GM20000 (cell line): Measurements from ENCODE around the gene APCS.

Experiments used
- DNase-seq: peaks from one replicate; pipeline ENCODE4 v3.0.0; 2012; ENCODE audit warnings: low spot score
- TF ChIP-seq, protein P1 (sequence below): IDR thresholded peaks from 2 replicates; pipeline ENCODE4 v1.5.1; 2012; ENCODE audit warnings: mild to moderate bottlenecking, control low read depth; ENCODE audit errors: extremely low read depth, missing control alignments

Gene APCS

DNA sequence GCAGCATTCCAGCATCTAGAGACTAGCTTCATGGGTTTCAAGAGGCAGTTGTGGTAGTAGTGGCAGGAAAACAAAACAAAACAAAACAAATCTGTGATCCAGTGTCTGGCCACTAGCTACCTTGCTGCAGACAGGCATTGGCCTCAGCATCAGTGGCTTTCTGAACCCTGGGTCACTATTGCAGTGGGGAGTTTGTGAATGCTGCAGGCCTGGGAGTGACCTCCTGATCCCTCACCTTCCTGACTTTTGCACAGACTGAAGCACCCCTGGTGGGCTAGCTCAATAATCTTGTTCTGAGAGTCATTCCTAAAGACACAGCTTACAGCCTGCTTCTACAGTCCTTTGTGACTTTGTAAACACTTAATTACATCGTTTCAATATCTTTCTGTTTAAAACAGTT is 24.9 kb upstream of the APCS start:
- TF ChIP-seq, protein P1, sequence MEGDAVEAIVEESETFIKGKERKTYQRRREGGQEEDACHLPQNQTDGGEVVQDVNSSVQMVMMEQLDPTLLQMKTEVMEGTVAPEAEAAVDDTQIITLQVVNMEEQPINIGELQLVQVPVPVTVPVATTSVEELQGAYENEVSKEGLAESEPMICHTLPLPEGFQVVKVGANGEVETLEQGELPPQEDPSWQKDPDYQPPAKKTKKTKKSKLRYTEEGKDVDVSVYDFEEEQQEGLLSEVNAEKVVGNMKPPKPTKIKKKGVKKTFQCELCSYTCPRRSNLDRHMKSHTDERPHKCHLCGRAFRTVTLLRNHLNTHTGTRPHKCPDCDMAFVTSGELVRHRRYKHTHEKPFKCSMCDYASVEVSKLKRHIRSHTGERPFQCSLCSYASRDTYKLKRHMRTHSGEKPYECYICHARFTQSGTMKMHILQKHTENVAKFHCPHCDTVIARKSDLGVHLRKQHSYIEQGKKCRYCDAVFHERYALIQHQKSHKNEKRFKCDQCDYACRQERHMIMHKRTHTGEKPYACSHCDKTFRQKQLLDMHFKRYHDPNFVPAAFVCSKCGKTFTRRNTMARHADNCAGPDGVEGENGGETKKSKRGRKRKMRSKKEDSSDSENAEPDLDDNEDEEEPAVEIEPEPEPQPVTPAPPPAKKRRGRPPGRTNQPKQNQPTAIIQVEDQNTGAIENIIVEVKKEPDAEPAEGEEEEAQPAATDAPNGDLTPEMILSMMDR: no peak
- no peak for DNase-seq

DNA sequence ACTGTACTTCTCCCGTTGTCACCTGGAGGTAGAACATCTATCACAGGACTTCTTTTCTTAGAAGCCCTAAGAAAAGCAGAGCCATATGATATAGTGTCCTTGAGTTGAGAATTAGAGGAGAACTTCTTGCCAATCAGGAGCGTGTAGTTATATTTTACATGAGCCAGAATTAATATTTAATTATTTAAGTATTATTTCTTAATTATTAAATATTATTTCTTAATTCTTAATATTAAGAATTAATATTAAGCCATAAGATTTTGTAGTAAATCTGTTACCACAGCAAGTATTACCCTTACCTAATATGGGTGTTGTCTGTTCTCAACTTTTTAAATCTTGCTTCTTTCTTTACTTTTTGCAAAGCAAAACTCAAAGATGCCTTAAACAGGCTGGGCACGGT is 10.2 kb upstream of the APCS start:
- TF ChIP-seq, protein P1: no peak
- DNase-seq: no peak

DNA sequence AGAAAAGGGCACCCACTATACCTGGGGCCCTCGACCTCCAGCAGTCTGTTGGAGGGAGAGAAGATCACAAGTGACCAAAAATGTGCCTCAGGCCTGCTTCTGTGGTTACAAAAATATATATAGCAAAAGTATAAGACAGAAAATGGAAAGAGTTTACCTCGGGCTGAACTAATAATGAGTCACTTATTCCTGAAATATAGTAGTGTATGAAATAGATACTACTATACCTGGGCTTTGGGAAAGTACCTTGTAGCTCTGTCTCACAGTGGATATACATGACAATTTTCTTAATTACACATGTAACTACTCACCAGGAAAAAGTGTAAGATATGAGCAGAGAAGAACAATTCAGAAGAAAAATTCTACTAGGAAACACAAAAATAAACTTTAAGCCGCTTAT is 7.3 kb upstream of the APCS start:
- peak; percentile 11 for DNase-seq

DNA sequence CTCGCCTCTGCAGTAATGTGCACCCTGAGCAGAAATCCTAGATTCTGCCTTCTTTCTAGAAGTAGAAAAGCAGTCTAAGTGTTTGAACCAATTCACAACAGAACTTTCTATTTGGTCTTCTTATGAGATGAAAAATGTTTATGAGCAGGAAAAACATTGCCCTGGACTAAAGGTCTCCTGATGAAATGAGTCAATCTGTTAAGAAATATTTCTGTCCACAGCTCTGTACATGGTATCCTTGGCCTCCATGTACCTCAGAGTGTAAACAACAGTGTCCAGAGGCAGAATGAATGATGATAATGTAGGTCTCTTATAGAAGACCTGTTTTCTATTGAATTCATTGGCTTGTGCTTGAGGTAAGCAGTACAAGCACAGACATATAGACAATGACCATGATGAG is 6.2 kb upstream of the APCS start:
- TF ChIP-seq, protein P1: no peak
- DNase-seq: no peak

More for the DNA sequence above, 7.3 kb upstream of the APCS start:
- TF ChIP-seq, protein P1: no peak

DNA sequence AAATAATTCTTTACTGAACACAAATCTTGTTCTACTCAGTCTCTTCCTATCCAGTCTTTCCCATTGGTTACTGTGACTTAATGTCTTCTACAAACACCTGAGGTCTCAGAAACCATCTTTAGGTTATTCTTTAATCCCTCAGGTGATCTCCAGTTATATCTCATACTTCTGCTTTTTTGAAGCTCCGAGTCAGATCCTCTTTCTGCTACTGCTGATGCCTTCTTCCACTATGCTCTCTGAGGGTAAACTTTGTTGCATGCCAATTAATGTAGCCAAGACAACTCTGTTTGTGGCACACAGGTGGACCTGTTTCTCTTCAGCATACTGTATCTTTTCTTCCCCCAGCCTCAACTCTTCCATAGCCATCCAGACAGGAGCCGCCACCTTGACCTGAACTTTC is 3.1 kb upstream of the APCS start:
- TF ChIP-seq, protein P1: no peak
- no peak for DNase-seq

DNA sequence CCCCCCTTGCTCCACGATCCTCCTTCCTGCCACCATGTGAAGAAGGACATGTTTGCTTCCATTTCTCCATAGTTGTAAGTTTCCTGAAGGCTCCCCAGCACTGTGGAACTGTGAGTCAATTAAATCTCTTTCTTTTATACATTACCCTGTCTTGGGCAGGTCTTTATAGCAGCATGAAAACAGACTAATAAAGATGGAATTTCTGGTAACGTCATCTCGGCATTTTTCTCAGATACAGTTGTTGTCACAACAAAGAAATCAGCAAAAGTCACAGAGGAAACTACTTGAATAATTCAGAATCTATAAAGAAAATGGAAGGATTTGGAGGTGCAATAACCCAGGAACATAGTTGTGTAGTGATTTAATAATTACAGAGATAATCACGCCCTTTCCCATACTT is 4.4 kb downstream of the APCS start:
- DNase-seq: no peak
- TF ChIP-seq, protein P1: no peak

DNA sequence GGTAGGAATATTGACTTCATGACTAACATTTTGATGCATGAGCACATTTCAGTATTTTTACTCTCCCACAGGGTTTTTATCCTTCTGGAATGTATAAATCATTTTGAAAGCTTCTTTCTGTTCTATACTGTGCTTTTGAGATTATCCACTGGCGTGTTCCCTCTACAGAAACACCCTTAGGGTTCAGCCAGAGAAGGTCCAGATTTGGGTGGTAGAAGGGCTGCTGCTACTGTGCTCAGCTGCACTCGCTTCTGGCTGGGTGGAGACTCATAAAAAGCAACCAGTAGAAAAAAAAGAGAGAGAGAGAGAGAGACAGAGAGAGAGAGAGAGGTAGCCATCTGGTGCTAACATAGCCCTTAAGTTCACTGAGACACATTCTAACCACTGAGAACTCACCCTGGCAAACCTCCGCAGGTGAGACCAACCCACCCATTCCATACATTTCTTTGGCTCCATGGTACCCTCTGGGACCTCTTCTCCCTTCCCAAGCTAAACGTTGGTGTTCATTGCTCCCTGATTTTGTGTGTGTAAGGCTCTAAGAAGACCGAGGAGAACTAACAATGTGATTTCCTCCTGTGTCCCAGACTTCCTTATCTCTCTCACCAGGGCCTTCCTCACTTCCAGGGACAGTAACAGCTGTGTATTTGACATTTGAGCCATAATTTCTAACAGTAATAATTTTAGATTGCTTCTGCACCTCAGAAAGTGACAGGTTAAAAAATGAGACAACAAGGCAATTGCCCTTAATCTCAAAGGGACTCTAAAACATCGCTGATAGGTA is 7.2 kb downstream of the APCS start:
- no peak for DNase-seq
- TF ChIP-seq, protein P1: no peak
